Gastroesophageal sphincter (tissue), 3 donors: ENCODE measurements around the gene TTLL7.

Source experiments
- CTCF ChIP-seq, 4 experiments: fragments of 200-600 bp in 2 of 4; fragments of 450-650 bp in 2 of 4; sonication (generic) in 1 of 4; IDR thresholded peaks; one replicate each; pipeline ENCODE4 v1.5.1; 2017 to 2019; ENCODE audit warnings: antibody characterized with exemption in 4 of 4, mild to moderate bottlenecking in 2 of 4, moderate library complexity in 2 of 4
- POLR2A ChIP-seq, 2 donors: fragments of 450-650 bp; IDR thresholded peaks; one replicate each; pipeline ENCODE4 v1.6.1; 2017; ENCODE audit warnings: antibody characterized with exemption in 2 of 2, mild to moderate bottlenecking in 2 of 2, moderate library complexity in 1 of 2

GRCh38 chr1:84000196-84000885 lies 1.4 kb upstream of the TTLL7 start:
- TF ChIP-seq POLR2A (IDR thresholded peaks at IDR 0.05) (no peak), CTCF (IDR thresholded peaks at IDR 0.05) (no peak)
